ENCODE data around the gene ADAMTS2. TPM values are rescaled to one million over a fixed set of nuclear protein-coding genes. Genes with fewer than 3 reads are reported as not detected.

Gene ADAMTS2
- total RNA-seq, 4 donors from 2014 or later, result 39.5 to 61.9 (median 56.4) TPM

- DNase-seq (ENCODE audit: low spot score) (no peak), ATAC-seq (ENCODE audit: low FRiP score) (no peak)
Measured at GRCh38 chr5:179254638-179255271, 90.5 kb downstream of the ADAMTS2 start.

GRCh38 chr5:179253730-179254129, 91.5 kb downstream of the ADAMTS2 start:
- TF ChIP-seq, protein P1, sequence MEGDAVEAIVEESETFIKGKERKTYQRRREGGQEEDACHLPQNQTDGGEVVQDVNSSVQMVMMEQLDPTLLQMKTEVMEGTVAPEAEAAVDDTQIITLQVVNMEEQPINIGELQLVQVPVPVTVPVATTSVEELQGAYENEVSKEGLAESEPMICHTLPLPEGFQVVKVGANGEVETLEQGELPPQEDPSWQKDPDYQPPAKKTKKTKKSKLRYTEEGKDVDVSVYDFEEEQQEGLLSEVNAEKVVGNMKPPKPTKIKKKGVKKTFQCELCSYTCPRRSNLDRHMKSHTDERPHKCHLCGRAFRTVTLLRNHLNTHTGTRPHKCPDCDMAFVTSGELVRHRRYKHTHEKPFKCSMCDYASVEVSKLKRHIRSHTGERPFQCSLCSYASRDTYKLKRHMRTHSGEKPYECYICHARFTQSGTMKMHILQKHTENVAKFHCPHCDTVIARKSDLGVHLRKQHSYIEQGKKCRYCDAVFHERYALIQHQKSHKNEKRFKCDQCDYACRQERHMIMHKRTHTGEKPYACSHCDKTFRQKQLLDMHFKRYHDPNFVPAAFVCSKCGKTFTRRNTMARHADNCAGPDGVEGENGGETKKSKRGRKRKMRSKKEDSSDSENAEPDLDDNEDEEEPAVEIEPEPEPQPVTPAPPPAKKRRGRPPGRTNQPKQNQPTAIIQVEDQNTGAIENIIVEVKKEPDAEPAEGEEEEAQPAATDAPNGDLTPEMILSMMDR (IDR thresholded peaks at IDR 0.05), result no peak
- ATAC-seq (ENCODE audit: low FRiP score) (no peak), DNase-seq (ENCODE audit: low spot score) (no peak)

More at GRCh38 chr5:179254638-179255271, 90.5 kb downstream of the ADAMTS2 start:
- TF ChIP-seq, protein P1 (IDR thresholded peaks at IDR 0.05), result no peak

DNA sequence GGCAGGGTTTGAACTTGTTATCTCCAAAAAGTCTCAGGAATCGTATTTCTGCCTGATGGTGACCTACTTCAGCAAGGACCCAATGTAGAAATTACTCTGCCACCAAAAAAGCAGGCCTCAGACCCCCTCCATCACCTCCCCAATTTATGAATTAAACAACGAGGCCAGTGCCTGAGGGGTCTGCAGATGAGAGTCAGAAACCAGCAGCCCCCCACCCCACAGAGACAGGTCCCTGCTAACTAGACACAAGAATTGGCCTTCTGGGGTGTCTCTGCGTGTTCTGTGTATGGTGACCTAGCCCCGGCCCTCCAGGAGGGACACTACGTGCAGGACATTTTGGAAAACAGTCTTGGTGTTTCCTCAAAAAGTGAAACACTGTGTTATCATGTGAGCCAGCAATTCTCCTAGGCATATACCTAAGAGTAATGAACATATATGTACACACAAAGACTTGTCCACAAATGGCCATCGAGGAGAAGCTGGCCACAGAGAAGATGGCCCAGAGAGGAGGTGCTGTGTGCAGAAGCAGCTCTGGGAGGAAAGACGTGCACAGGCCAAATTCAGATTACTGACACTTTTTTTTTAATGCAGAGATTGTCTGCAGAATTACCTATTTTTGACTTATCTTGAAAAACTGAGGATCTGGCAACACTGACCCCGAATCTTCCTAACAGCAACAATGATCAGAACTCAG, 93.8 kb downstream of the ADAMTS2 start:
- no peak for DNase-seq (ENCODE audit: low spot score)
- TF ChIP-seq, protein P1 (IDR thresholded peaks at IDR 0.05), result no peak
- ATAC-seq (ENCODE audit: low FRiP score), result no peak

GRCh38 chr5:179250561-179251225, 94.6 kb downstream of the ADAMTS2 start:
- ATAC-seq (ENCODE audit: low FRiP score) (no peak), DNase-seq (ENCODE audit: low spot score) (no peak)
- TF ChIP-seq, protein P1 (IDR thresholded peaks at IDR 0.05), result no peak

- TF ChIP-seq, protein P1 (IDR thresholded peaks at IDR 0.05), result no peak
- DNase-seq (ENCODE audit: low spot score) (no peak), ATAC-seq (ENCODE audit: low FRiP score) (no peak)
Measured at GRCh38 chr5:179246227-179246626, 99.0 kb downstream of the ADAMTS2 start.

DNA sequence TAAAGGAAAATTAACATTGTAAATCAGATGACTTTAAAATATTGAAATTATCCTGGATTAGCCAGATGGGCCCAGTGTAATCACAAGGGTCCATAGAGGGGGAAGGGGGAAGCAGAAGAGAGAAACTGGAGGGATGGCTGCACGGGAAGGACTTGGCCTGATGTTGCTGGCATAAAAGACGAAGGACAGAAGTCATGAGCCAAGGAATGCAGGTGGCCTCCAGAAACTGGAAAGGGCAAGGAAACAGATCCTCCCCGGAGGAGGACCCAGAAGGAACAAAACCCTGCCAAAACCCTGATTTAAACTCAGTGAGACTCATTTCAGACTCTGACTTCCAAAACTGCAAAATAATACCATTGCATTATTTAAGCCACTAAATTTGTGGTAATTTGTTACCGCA, 100.2 kb downstream of the ADAMTS2 start:
- DNase-seq (ENCODE audit: low spot score), result no peak
- TF ChIP-seq, protein P1 (IDR thresholded peaks at IDR 0.05), result no peak
- no peak for ATAC-seq (ENCODE audit: low FRiP score)
